NCI-H748 (cell line): ENCODE data around the gene SLC12A9.
A peak's percentile ranks its signal among the peaks of the same experiment; 100 is the strongest.
"Not testable (repeated sequence)": the region's sequence is repeated elsewhere in the genome, so short reads cannot be mapped to it uniquely, and the experiment has no call there.

ENCODE experiments used
- DNase-seq: peaks from one replicate; lab custom pipeline; 2025; ENCODE audit not compliant: unreplicated experiment; lab: John Stamatoyannopoulos, UW

Gene SLC12A9

GRCh38 chr7:100852048-100852872 lies at the start of gene SLC12A9:
SLC12A9 (plus strand) TSS chr7:100852713; CDS start chr7:100854198, 1,485 bp downstream.
- peak; percentile 93 for DNase-seq

GRCh38 chr7:100802951-100803350 lies 49.6 kb upstream of the SLC12A9 start:
- no peak for DNase-seq

GRCh38 chr7:100803398-100804161 lies 48.9 kb upstream of the SLC12A9 start:
- peak; percentile 4 for DNase-seq

GRCh38 chr7:100804681-100805431 lies 47.7 kb upstream of the SLC12A9 start:
- no peak for DNase-seq

GRCh38 chr7:100806276-100806675 lies 46.2 kb upstream of the SLC12A9 start:
- no peak for DNase-seq

- not testable (repeated sequence) for DNase-seq
Measured at GRCh38 chr7:100806883-100807282, 45.6 kb upstream of the SLC12A9 start.

GRCh38 chr7:100808354-100808875 lies 44.1 kb upstream of the SLC12A9 start:
- no peak for DNase-seq

- DNase-seq: no peak
Measured at GRCh38 chr7:100811480-100811879, 41.0 kb upstream of the SLC12A9 start.

- no peak for DNase-seq
Measured at GRCh38 chr7:100812729-100813128, 39.8 kb upstream of the SLC12A9 start.

GRCh38 chr7:100816515-100816914 lies 36.0 kb upstream of the SLC12A9 start:
- not testable (repeated sequence) for DNase-seq

GRCh38 chr7:100817097-100817496 lies 35.4 kb upstream of the SLC12A9 start:
- DNase-seq: no peak

- DNase-seq: no peak
Measured at GRCh38 chr7:100818366-100818765, 34.1 kb upstream of the SLC12A9 start.

- DNase-seq: no peak
Measured at GRCh38 chr7:100818825-100819224, 33.7 kb upstream of the SLC12A9 start.

GRCh38 chr7:100819586-100819985 lies 32.9 kb upstream of the SLC12A9 start:
- no peak for DNase-seq

- no peak for DNase-seq
Measured at GRCh38 chr7:100822236-100823139, 30.0 kb upstream of the SLC12A9 start.

GRCh38 chr7:100823140-100823525 lies 29.4 kb upstream of the SLC12A9 start:
- no peak for DNase-seq

- DNase-seq: no peak
Measured at GRCh38 chr7:100823534-100823933, 29.0 kb upstream of the SLC12A9 start.

- no peak for DNase-seq
Measured at GRCh38 chr7:100824499-100825214, 27.9 kb upstream of the SLC12A9 start.

GRCh38 chr7:100825215-100825671 lies 27.3 kb upstream of the SLC12A9 start:
- DNase-seq: peak; percentile 40
